Endothelial cell of umbilical vein (primary cell): ENCODE measurements around the gene RAB3GAP2. TPM values are rescaled to one million over a fixed set of nuclear protein-coding genes. Genes with fewer than 3 reads are reported as not detected.

Experiments used
- BruUV-seq: library from RNA; stranded (reverse); fragments of 400-500 nt; replicated peaks from 2 replicates; lab custom pipeline; 2021; lab: Mats Ljungman, UMichigan
- CTCF ChIA-PET: fragments of 300-600, 350-600 bp; sonication (Branson Sonifier 250); formaldehyde crosslinking; loops from one replicate; lab custom pipeline; 2021; ENCODE audit warnings: antibody characterized with exemption, inconsistent platforms; lab: Charles Lee
- POLR2A ChIA-PET: fragments of 300-600, 350-600 bp; sonication (Branson Sonifier 250); formaldehyde crosslinking; loops from one replicate; lab custom pipeline; 2021; ENCODE audit warnings: antibody characterized with exemption, inconsistent platforms; lab: Charles Lee
- DNase-seq: peaks from one replicate; pipeline ENCODE4 v3.0.0-alpha.2; 2011; ENCODE audit warnings: low read depth, low spot score
- FAIRE-seq: peaks from 2 replicates; lab custom pipeline; 2011; peaks lifted over from hg19 to GRCh38; lab: Jason Lieb, UNC
- H2AFZ ChIP-seq: 2 replicates; pipeline ENCODE4 v1.6.0; 2012; ENCODE audit warnings: low read depth, low read length, control low read depth, inconsistent platforms
- H3K27ac ChIP-seq: 2 replicates; pipeline ENCODE4 v1.5.1; 2011; ENCODE audit warnings: low read depth, mild to moderate bottlenecking, control low read depth, low read length, moderate library complexity; ENCODE audit not compliant: insufficient read depth
- H3K27me3 ChIP-seq, 2 experiments: 2 replicates each; pipeline versions ENCODE4 v1.6.0 to v1.6.1; 2011; ENCODE audit warnings: low read length in 2 of 2, mixed read lengths in 1 of 2; ENCODE audit not compliant: control insufficient read depth in 2 of 2, insufficient read depth in 2 of 2
- H3K36me3 ChIP-seq, 2 experiments: 2 replicates in 1 of 2; 3 replicates in 1 of 2; pipeline ENCODE4 v1.5.1; 2011; ENCODE audit warnings: low read length in 2 of 2, mild to moderate bottlenecking in 1 of 2, moderate library complexity in 1 of 2; ENCODE audit not compliant: control insufficient read depth in 2 of 2, insufficient read depth in 2 of 2; ENCODE audit errors: extremely low read depth in 1 of 2
- H3K4me1 ChIP-seq: 3 replicates; pipeline ENCODE4 v1.5.1; 2011; ENCODE audit warnings: mild to moderate bottlenecking, low read length; ENCODE audit not compliant: control insufficient read depth, insufficient read depth; ENCODE audit errors: extremely low read depth
- H3K4me2 ChIP-seq: 2 replicates; pipeline ENCODE4 v1.6.1; 2011; ENCODE audit warnings: low read length, control low read depth, mixed read lengths; ENCODE audit not compliant: insufficient read depth
- H3K4me3 ChIP-seq, 3 experiments: fragments of 200-600 bp in 1 of 3; sonication (generic), shearing (Covaris generic) in 1 of 3; replicated peaks in 1 of 3; 2 replicates each; pipeline ENCODE4 v1.5.1; 2011 to 2016; ENCODE audit warnings: control low read depth in 3 of 3, low read length in 3 of 3, mild to moderate bottlenecking in 2 of 3, inconsistent platforms in 1 of 3, low read depth in 1 of 3, moderate library complexity in 1 of 3; ENCODE audit not compliant: insufficient read depth in 1 of 3
- H3K79me2 ChIP-seq: 2 replicates; pipeline ENCODE4 v1.6.0; 2012; ENCODE audit warnings: low read length, inconsistent platforms; ENCODE audit not compliant: control insufficient read depth, insufficient read depth
- H3K9ac ChIP-seq: replicated peaks from 2 replicates; pipeline ENCODE3; 2011; ENCODE audit warnings: low read length, control low read depth; ENCODE audit not compliant: insufficient read depth; ENCODE audit errors: extremely low read depth
- H3K9me1 ChIP-seq: replicated peaks from 3 replicates; pipeline ENCODE4 v1.6.0; 2011; ENCODE audit warnings: mild to moderate bottlenecking, low read length; ENCODE audit not compliant: control insufficient read depth, insufficient read depth; ENCODE audit errors: extremely low read depth
- H3K9me3 ChIP-seq: replicated peaks from 2 replicates; pipeline ENCODE4 v1.5.1; 2012; ENCODE audit warnings: low read length, inconsistent platforms; ENCODE audit not compliant: control insufficient read depth, insufficient read depth
- H4K20me1 ChIP-seq: replicated peaks from 2 replicates; pipeline ENCODE3; 2011; ENCODE audit warnings: mild to moderate bottlenecking, low read length; ENCODE audit not compliant: control insufficient read depth, insufficient read depth; ENCODE audit errors: extremely low read depth
- CTCF ChIP-seq, 2 donors: IDR thresholded peaks; 1 replicate in 1 of 2; 2 replicates in 1 of 2; pipeline ENCODE4 v1.5.1; 2011; ENCODE audit warnings: low read length in 2 of 2, mild to moderate bottlenecking in 2 of 2, moderate library complexity in 2 of 2, control low read depth in 1 of 2, inconsistent platforms in 1 of 2, low read depth in 1 of 2; ENCODE audit not compliant: insufficient read depth in 1 of 2; ENCODE audit errors: extremely low read depth in 1 of 2
- EZH2 ChIP-seq: IDR thresholded peaks from 2 replicates; pipeline ENCODE4 v1.6.1; 2012; ENCODE audit warnings: borderline replicate concordance, low read depth, mild to moderate bottlenecking, moderate library complexity, low read length, inconsistent platforms; ENCODE audit not compliant: severe bottlenecking
- FOS ChIP-seq: IDR thresholded peaks from 2 replicates; pipeline ENCODE4 v1.6.1; 2011; ENCODE audit warnings: mild to moderate bottlenecking, low read length, moderate library complexity, borderline replicate concordance; ENCODE audit not compliant: insufficient read depth
- GATA2 ChIP-seq: IDR thresholded peaks from 2 replicates; pipeline ENCODE4 v1.7.0; 2011; ENCODE audit warnings: low read depth, mild to moderate bottlenecking, moderate library complexity, mixed read lengths, low read length; ENCODE audit not compliant: insufficient read length, insufficient read depth
- JUN ChIP-seq: IDR thresholded peaks from 2 replicates; pipeline ENCODE4 v1.6.1; 2011; ENCODE audit warnings: borderline replicate concordance, low read depth; ENCODE audit not compliant: insufficient read length, insufficient read depth
- MAX ChIP-seq: IDR thresholded peaks from 2 replicates; pipeline ENCODE4 v1.6.1; 2011; ENCODE audit not compliant: insufficient read depth, insufficient read length
- MYC ChIP-seq: IDR thresholded peaks from one replicate; pipeline ENCODE4 v1.6.1; 2011; ENCODE audit warnings: mild to moderate bottlenecking, low read depth, low read length
- POLR2A ChIP-seq: IDR thresholded peaks from 2 replicates; pipeline ENCODE4 v1.6.1; 2012; ENCODE audit warnings: low read depth, mild to moderate bottlenecking, control low read depth, low read length
- POLR2AphosphoS5 ChIP-seq: IDR thresholded peaks from 2 replicates; pipeline ENCODE4 v1.6.1; 2012; ENCODE audit warnings: low read depth, mild to moderate bottlenecking, control low read depth, low read length, moderate library complexity; ENCODE audit not compliant: insufficient read depth
- dilution Hi-C: fragments of 300-500 bp; cut with MboI; formaldehyde crosslinking; loops from one replicate; pipeline ENCODE4 v1.15.0; 2019; ENCODE audit warnings: low sequenced_read_pairs; ENCODE audit not compliant: extremely low pct_ligation_motif_present
- intact Hi-C: fragments of 100-400 bp; cut with micrococcal nuclease; formaldehyde crosslinking; loops from one replicate; pipeline ENCODE4 v1.10.0; 2022
- polyA plus RNA-seq, 4 experiments: library from polyadenylated mRNA; depleted of rRNA in 3 of 4; stranded (reverse) in 3 of 4; unstranded in 1 of 4; fragments of >200 nt; gene quantifications; 2 replicates each; pipeline versions ENCODE4 v1.2.1 to v1.2.3, GENCODE V29; 2011 to 2012; ENCODE audit warnings: missing spikeins in 1 of 4
- total RNA-seq: library from RNA; stranded (reverse); gene quantifications from 2 replicates; pipeline ENCODE4 v1.2.3, GENCODE V29; 2021

Gene RAB3GAP2
- total and polyA plus RNA-seq, 2 donors (not counting 3 experiments of a cell fraction or from before 2014, with no cell fraction given): 11.1 to 37.4 TPM

DNA sequence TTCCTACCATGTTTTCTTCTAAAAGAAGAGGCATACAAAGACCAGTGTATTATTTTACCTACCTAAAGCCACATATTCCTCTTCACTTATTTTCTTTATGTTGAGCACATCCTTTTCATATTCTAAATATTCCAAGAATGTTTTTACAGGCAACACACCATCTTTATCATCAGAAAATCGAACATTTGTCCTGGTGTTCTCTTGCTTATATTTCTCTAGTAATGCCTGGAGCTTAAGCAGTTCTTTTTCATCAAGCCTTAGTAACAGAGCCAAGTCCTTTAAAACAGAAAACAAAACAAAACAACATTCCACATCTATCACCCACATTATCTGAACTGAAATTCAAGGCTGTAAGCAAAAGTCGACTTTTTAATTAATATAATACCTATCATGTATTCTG is 89.6 kb downstream of the RAB3GAP2 start:
- POLR2A ChIA-PET: no interaction called here
- Histone ChIP-seq H3K4me2 (no peak overlapping the region), H3K4me1 (peaks cover 5% of the 10 kb centered on the region), H3K36me3 (peaks cover 0 to 3% of the 10 kb centered on the region in 2 experiments), H4K20me1 (no peaks in the 10 kb centered on the region), H3K79me2 (no peaks in the 10 kb centered on the region), H3K9me3 (no peaks in the 10 kb centered on the region), H2AFZ (no peak overlapping the region), H3K27me3 (no peaks in the 10 kb centered on the region), H3K9me1 (no peaks in the 10 kb centered on the region), H3K27ac (peak overlapping the region; percentile 7), H3K4me3 (no peak overlapping the region), H3K9ac (no peak overlapping the region)
- CTCF ChIA-PET: interaction anchor here (1.8 kb wide), 1 partner anchor 12 kb away, joined by 3 read pairs; no protein-coding TSS in a partner anchor
- dilution Hi-C loops (no loop called here), intact Hi-C loops (loop anchor here (10.0 kb wide), 1 partner anchor 502 kb away; no protein-coding TSS in a partner anchor)
- BruUV-seq: no TSS peak
- no peak for TF ChIP-seq POLR2AphosphoS5
- no peak for TF ChIP-seq MAX
- TF ChIP-seq GATA2: no peak
- TF ChIP-seq FOS: no peak
- no peak for TF ChIP-seq EZH2
- TF ChIP-seq POLR2A: no peak
- TF ChIP-seq JUN: no peak
- no peak for TF ChIP-seq CTCF (IDR thresholded peaks at IDR 0.05; ENCODE audit: extremely low read depth in 1 of 2, insufficient read depth in 1 of 2, low read depth in 1 of 2, low read length in 2 of 2)
- TF ChIP-seq MYC: no peak
- FAIRE-seq (no peak), DNase-seq (peak; percentile 12)
